ENCODE results near the gene PCSK4. TPM values are rescaled to one million over a fixed set of nuclear protein-coding genes. Genes with fewer than 3 reads are reported as not detected.
A peak's percentile ranks its signal among the peaks of the same experiment; 100 is the strongest.

PCSK4 gene
- total and polyA plus RNA-seq, 2 of the 4 experiments (the other 2 are of a cell fraction): 0.72 to 1.7 TPM

DNA sequence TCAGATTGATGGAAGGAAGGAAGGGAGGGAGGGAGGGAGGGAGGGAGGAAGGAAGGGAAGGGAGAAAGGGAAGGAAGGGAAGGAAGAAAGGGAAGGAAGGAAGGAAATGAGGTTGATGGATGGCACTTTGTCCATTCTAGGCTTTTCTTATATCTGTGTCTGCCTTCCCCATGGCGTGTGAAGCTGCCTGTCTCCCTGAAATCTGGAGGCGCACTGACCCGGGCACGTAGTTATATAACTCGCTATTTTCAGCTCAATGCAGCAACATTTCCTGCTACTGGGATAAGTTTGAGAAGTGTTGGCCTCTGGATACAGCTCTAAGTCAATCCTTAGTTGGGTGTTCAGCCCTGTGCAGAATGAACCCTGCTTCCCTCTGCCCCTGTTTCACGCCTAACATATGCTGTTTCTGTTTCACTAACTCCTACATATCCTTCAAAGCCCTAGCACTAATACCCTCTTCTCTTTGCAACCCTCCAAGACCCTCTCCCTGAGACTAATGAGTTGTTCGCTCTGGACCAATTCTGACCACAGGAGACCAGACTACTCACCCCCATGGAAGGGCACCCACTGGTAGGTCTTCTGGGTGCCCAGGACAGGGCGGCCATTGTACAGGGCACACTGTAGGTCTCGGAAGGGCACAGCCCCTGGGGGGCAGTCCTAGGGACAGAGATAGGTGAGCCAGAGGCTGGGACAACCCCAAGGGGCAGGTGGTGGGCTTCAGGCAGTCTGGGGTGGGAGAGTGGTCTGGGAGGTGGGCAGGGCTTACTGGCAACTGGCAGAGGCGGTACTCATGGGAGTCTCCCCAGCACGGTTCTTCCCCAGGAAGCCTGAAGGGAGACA lies 19.7 kb upstream of the PCSK4 start:
- Histone ChIP-seq H3K56ac (ENCODE audit: extremely low read depth, insufficient read depth, low read length) (no peak overlapping the region), H3K4ac (ENCODE audit: low read depth, low read length) (no peak overlapping the region), H3K23ac (ENCODE audit: low read depth, low read length) (no peak overlapping the region), H3K4me1 (ENCODE audit: control insufficient read depth, insufficient read depth, low read length) (peaks cover 6% of the 10 kb centered on the region), H3K18ac (ENCODE audit: low read depth, low read length) (no peak overlapping the region), H2BK5ac (ENCODE audit: low read depth, low read length, poor library complexity, severe bottlenecking) (no peak overlapping the region), H4K5ac (ENCODE audit: low read depth, low read length) (no peak overlapping the region), H2AK5ac (ENCODE audit: low read depth, low read length) (no peak overlapping the region), H3K14ac (replicated peaks; ENCODE audit: low read depth, low read length) (no peak overlapping the region), H2BK15ac (ENCODE audit: low read depth, low read length) (no peak overlapping the region), H3K9ac (ENCODE audit: low read depth, low read length) (no peak overlapping the region), H3K9me1 (ENCODE audit: insufficient read depth, low read length) (no peaks in the 10 kb centered on the region; the same call in 1 of the 2 replicates), H4K8ac (ENCODE audit: low read depth in 2 of 2, low read length in 2 of 2) (no peak overlapping the region), H4K20me1 (ENCODE audit: insufficient read depth, low read length) (peaks cover 6% of the 10 kb centered on the region; the same call in 1 of the 2 replicates), H3K4me2 (ENCODE audit: low read depth, low read length) (no peak overlapping the region), H3K36me3 (ENCODE audit: control insufficient read depth, insufficient read depth, low read length) (peaks cover 13% of the 10 kb centered on the region), H2AFZ (replicated peaks; ENCODE audit: low read length, poor library complexity) (no peak overlapping the region), H2BK20ac (ENCODE audit: low read depth, low read length) (no peak overlapping the region), H3K4me3 (ENCODE audit: insufficient read depth, low read depth, low read length) (no peak overlapping the region), H3K27ac (ENCODE audit: insufficient read depth, low read length) (no peak overlapping the region), H4K91ac (ENCODE audit: insufficient read depth, low read depth, low read length) (no peak overlapping the region), H3K9me3 (ENCODE audit: control insufficient read depth, insufficient read depth, low read length) (no peaks in the 10 kb centered on the region), H2BK120ac (ENCODE audit: low read depth, low read length) (no peak overlapping the region), H3K79me1 (ENCODE audit: low read depth in 1 of 2, low read length in 2 of 2) (peaks cover 4 to 15% of the 10 kb centered on the region in 2 experiments; a peak in 1 of 4 replicates), H2AK9ac (replicated peaks; ENCODE audit: low read depth, low read length, poor library complexity) (peak overlapping the region; percentile 63), H3K27me3 (ENCODE audit: control insufficient read depth, insufficient read depth, low read length) (no peaks in the 10 kb centered on the region)
- in situ Hi-C loops (cut with MboI; ENCODE audit: low sequenced_read_pairs) (no loop called here), dilution Hi-C loops (cut with HindIII; ENCODE audit: low sequenced_read_pairs, unreplicated experiment) (no loop called here), intact Hi-C loops (cut with micrococcal nuclease) (no loop called here)
- CTCF ChIA-PET: no interaction called here
- POLR2A ChIA-PET (ENCODE audit: unreplicated experiment): no interaction called here
- no TSS peak for BruUV-seq (replicated peaks)
- ATAC-seq (ENCODE audit: low read depth) (no peak), DNase-seq (no peak)
- 67% methylated on average over 3 of the region's 11 CpGs; no CpG with 5 or more reads in 1 of the 2 experiments for WGBS, 2 experiments (ENCODE audit: extremely low coverage in 2 of 2, insufficient read length in 1 of 2)
- TF ChIP-seq BHLHE40 (IDR thresholded peaks at IDR 0.05; ENCODE audit: low read depth, low read length) (no peak), CEBPB (IDR thresholded peaks at IDR 0.05; ENCODE audit: low read depth, low read length) (no peak), MAZ (IDR thresholded peaks at IDR 0.05; ENCODE audit: borderline replicate concordance, low read depth, low read length) (no peak), CHD1 (IDR thresholded peaks at IDR 0.05; ENCODE audit: low read depth, low read length) (no peak), RFX5 (IDR thresholded peaks at IDR 0.05; ENCODE audit: low read depth, low read length) (no peak), POLR2A (IDR thresholded peaks at IDR 0.05; ENCODE audit: low read depth, low read length) (no peak), RAD21 (IDR thresholded peaks at IDR 0.05; ENCODE audit: low read length) (no peak), RCOR1 (IDR thresholded peaks at IDR 0.05; ENCODE audit: insufficient replicate concordance, low read length) (no peak), SMC3 (IDR thresholded peaks at IDR 0.05; ENCODE audit: low read depth, low read length) (no peak), NFE2L2 (IDR thresholded peaks at IDR 0.05; ENCODE audit: low read depth, low read length) (no peak), FOS (IDR thresholded peaks at IDR 0.05; ENCODE audit: low read depth, low read length) (no peak), MXI1 (IDR thresholded peaks at IDR 0.05; ENCODE audit: borderline replicate concordance, low read depth, low read length) (no peak)
- TF ChIP-seq, protein P1, sequence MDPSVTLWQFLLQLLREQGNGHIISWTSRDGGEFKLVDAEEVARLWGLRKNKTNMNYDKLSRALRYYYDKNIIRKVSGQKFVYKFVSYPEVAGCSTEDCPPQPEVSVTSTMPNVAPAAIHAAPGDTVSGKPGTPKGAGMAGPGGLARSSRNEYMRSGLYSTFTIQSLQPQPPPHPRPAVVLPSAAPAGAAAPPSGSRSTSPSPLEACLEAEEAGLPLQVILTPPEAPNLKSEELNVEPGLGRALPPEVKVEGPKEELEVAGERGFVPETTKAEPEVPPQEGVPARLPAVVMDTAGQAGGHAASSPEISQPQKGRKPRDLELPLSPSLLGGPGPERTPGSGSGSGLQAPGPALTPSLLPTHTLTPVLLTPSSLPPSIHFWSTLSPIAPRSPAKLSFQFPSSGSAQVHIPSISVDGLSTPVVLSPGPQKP (IDR thresholded peaks at IDR 0.05; ENCODE audit: borderline replicate concordance, low read depth, low read length): no peak
- TF ChIP-seq, protein P2, sequence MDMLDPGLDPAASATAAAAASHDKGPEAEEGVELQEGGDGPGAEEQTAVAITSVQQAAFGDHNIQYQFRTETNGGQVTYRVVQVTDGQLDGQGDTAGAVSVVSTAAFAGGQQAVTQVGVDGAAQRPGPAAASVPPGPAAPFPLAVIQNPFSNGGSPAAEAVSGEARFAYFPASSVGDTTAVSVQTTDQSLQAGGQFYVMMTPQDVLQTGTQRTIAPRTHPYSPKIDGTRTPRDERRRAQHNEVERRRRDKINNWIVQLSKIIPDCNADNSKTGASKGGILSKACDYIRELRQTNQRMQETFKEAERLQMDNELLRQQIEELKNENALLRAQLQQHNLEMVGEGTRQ (IDR thresholded peaks at IDR 0.05; ENCODE audit: low read depth, low read length): no peak
- TF ChIP-seq, protein P3, sequence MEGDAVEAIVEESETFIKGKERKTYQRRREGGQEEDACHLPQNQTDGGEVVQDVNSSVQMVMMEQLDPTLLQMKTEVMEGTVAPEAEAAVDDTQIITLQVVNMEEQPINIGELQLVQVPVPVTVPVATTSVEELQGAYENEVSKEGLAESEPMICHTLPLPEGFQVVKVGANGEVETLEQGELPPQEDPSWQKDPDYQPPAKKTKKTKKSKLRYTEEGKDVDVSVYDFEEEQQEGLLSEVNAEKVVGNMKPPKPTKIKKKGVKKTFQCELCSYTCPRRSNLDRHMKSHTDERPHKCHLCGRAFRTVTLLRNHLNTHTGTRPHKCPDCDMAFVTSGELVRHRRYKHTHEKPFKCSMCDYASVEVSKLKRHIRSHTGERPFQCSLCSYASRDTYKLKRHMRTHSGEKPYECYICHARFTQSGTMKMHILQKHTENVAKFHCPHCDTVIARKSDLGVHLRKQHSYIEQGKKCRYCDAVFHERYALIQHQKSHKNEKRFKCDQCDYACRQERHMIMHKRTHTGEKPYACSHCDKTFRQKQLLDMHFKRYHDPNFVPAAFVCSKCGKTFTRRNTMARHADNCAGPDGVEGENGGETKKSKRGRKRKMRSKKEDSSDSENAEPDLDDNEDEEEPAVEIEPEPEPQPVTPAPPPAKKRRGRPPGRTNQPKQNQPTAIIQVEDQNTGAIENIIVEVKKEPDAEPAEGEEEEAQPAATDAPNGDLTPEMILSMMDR (conservative IDR thresholded peaks at IDR 0.05; ENCODE audit: low read depth, low read length): no peak

All from IMR-90 (cell line).